GM18511 (cell line): ENCODE data around the gene EML4.
A peak's percentile ranks its signal among the peaks of the same experiment; 100 is the strongest.
"Not testable (repeated sequence)": the region's sequence is repeated elsewhere in the genome, so short reads cannot be mapped to it uniquely, and the experiment has no call there.

Source experiments
- ATAC-seq: cut with Tn5 transposase; IDR thresholded peaks from one replicate; pipeline ENCODE4 v1.9.1; 2021; ENCODE audit warnings: mild to moderate bottlenecking, moderate library complexity; ENCODE audit not compliant: unreplicated experiment

Gene EML4

GRCh38 chr2:42248846-42249245 is 79.7 kb downstream of the EML4 start:
- no peak for ATAC-seq

DNA sequence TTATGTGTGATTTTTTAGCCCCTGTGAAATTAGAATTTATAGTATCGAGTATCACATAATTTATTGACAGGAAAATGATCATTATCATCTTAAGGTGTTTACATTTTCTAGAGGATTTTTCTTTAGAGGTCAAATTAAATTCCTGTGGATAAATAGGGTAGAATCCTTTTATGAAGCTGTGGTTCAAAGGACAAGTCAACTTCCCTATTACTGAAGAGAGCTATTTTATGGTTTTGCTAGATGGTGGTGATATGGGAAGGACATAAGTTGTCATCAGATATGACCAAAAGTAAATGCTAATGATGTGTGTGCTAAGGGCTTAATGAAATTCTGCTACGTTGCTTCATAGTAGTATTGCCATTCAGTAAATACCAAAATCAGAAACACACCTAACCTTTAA is 80.1 kb downstream of the EML4 start:
- no peak for ATAC-seq

DNA sequence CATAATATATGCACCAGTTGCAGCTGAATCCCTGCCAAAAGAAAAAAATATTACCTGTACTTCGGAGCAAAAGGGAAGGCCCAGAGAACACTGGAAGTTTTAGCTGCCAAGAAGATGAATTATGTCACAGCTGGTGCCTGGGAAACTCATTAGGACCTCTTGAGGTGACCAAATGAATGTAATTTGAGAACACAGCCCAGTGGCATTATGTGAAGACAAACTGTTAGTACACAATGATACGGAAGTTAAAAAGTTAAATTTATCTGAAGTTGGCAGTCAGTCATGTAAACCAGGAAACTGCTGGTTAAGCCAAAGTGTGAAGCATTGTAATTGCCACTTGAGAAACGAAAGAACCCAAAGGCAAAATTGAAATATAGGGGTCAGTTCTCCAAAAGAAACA is 80.7 kb downstream of the EML4 start:
- no peak for ATAC-seq

DNA sequence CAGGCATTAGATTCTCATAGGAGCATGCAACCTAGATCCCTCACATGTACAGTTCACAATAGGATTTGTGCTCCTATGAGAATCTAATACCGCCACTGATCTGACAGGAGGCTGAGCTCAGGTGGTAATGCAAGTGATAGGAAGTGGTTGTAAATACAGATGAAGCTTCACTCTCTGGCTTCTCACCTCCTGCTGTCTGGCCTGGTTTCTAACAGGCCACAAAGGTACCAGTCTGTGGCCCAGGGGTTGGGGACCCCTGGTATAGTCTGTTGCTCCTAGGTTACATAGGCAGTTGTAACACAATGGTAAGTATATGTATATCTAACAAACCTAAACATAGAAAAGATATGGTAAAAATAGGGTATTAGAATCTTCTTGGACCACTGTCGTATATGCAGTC is 81.8 kb downstream of the EML4 start:
- ATAC-seq = no peak

DNA sequence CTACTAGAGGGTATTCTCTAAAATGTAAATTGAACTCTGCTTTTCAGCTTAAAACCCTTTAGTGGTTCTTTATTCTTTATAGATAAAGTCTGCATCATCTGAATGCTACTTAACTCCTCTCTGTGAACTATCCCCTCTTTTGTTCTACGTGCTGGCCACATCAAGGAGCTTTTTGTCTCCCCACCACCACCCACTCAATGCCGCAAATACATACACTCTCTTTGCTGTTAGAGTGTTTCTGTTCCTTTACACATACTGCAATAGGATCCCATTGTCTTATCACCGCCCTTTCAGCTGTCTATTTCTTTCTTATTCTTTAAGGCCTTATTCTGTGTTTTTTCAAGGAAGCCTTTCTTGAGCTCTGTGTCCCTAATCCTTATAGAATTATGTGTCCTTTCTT is 83.3 kb downstream of the EML4 start:
- ATAC-seq = no peak

GRCh38 chr2:42254186-42254895 is 85.2 kb downstream of the EML4 start:
- no peak for ATAC-seq

DNA sequence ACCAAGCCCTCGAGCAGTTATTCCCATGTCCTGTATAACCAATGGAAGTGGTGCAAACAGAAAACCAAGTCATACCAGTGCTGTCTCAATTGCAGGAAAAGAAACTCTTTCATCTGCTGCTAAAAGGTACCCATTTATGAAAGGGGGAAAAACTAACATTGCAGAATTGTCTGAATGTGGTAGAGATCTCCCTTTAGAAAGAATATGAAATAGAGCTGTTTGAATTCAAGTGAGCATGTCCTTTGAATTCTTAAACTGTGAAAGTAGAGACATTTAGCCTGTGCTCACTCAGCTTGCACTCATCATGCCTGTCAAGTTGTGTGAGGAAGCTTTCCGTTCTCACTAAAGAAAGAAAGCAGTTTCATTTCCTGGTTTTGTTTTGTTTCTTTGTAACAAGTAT is 87.4 kb downstream of the EML4 start:
- ATAC-seq = peak; percentile 89

DNA sequence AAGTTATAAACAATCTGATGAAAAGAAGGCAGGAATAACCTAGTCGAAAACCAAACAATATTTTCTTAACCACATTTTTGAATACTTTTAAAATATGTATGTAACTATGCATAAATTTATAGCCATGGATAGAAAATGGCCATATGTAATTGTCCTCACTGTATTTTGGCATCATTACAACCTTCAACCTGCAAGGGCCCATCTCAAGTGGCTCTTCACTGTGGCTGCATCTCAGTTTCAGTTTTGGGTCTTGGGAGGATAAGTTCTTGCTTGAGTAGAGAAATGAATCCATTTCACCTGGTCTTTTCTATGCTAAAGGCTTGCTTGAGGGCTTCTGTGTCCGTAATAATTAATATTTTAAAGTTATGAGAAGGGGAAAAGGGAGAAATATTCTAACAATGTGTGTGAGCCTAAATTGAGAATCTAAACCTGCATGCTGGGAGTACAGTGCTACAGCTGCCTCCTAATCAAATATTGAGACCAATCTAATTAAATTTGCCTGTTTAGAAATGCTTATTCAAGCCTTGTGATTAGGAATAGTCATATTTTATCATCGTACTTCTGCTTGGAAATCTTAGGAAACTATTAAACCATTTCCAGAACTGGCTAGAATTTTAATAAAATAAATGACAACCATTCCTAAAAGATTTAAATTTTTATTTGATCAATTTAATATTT is 92.5 kb downstream of the EML4 start:
- no peak for ATAC-seq

- no peak for ATAC-seq
These were observed 97.1 kb downstream of the EML4 start for GRCh38 chr2:42266236-42266635.

- no peak for ATAC-seq
These were observed 98.4 kb downstream of the EML4 start for GRCh38 chr2:42267530-42267929.

- ATAC-seq = no peak
These were observed 99.5 kb downstream of the EML4 start for GRCh38 chr2:42268528-42269151.

DNA sequence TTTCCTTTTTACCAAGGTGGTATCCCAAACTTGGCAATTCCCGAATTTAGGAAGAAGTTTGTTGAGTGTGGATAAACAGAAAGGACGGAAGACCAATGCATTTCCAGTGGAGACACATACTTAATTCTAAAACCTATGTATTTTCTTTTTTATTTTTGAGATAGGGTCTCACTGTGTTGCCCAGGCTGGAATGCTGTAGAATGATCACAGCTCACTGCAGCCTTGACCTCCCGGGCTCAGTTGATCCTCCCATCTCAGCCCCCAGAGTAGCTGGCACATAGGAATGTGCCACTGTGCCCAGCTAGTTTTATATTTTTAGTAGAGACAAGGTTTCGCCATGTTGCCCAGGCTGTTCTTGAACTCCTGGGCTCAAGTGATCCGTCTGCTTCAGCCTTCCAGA is 101.6 kb downstream of the EML4 start:
- no peak for ATAC-seq

DNA sequence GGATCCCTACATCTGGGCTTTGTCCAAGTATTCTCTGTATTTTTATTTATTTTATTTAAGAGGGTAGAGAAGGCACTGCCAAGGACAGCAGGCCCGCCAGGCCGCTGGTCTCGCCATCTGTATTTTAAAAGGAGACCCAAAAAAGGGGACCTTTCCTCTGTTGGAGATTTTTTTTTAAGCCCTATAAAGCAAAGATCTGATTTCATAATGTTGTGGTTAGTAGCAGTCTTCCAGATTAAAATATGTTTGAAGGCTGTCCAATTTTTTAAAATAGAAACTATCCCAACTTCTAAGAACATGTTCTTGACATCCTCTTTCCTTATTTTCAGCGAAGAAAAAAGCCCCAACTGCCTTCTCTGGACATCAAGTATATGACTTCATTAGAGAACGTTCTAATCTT is 102.1 kb downstream of the EML4 start:
- ATAC-seq = not testable (repeated sequence)

- ATAC-seq = no peak
These were observed 105.7 kb downstream of the EML4 start for GRCh38 chr2:42274863-42275262.

DNA sequence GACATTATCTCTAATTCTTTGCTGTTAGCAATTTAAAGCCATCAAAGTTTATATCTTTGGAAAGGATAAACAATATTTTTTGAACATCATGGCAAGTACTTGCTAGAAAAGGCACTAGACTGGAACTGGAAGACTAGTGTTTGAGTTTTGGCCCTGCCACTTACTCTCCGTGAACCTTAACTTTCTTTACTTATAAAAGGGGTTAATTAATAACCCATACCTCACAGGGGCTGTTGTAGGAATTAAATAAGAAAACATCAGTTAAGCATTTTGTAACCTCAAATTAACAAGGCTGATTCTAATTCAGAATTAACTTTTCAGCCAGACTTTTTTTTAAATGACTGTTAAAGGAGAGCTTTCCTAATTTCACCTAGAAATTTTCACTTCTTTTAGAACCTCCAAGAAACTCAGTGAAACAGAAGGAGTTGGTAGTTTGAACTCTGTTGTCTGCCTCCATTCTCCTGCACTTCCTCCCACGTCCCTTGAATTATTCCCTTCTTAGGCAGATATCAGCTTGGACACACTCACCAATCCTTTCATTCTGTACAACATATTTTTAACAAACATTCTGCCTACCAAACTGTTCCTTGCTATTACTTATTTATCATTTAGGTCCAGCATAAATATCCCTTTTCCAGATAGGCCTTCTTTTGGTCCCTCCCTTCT is 112.4 kb downstream of the EML4 start:
- no peak for ATAC-seq

DNA sequence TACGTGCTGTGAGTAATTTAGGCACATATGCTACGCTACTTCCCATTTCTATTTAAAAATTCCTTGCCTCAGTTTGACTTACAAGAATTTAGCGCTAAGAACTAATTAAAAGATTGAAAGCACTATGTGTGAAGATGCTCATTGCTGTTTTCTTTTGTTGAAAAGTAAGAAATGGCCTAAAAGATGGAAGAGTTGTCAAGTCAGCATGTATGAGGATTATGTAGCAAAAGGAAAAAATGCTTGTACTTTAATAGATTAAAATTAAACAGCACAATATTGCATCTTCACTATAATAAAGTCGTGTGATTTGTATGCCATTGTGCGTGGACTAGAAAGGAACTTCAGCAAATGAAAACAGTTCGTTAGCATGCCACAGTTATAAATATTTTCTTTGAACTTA is 114.9 kb downstream of the EML4 start:
- ATAC-seq = no peak

DNA sequence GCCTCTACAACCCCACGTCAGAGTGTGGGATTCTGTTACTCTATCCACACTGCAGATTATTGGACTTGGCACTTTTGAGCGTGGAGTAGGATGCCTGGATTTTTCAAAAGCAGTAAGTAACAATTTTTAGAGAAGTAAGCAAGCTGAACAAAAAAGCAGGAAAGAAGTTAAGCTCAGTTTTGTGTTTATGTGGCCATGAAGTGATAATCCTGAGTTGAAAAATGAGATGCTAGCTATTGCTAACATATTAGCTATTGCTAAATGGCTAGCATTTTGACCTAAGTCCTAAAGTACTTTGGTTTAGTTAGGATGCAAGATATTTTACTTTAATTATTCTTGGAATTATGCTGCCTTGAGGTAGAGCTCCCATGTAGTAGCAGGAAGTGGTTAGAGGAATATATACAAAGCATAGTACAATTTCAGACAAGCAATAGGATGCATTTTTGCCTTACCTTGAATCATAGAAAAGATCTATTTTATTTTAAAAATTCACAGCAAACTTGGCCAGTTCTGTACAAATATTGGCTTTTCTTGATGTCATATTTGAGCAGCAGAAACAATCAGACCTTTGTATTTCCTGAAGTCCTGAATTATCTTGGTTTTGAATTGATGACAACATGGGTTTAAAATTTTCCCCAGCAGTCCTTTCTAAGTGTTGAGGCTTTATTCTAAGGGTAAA is 117.3 kb downstream of the EML4 start:
- no peak for ATAC-seq

- ATAC-seq = no peak
These were observed 119.7 kb downstream of the EML4 start for GRCh38 chr2:42288811-42289210.

- no peak for ATAC-seq
These were observed 120.1 kb downstream of the EML4 start for GRCh38 chr2:42289222-42289621.

DNA sequence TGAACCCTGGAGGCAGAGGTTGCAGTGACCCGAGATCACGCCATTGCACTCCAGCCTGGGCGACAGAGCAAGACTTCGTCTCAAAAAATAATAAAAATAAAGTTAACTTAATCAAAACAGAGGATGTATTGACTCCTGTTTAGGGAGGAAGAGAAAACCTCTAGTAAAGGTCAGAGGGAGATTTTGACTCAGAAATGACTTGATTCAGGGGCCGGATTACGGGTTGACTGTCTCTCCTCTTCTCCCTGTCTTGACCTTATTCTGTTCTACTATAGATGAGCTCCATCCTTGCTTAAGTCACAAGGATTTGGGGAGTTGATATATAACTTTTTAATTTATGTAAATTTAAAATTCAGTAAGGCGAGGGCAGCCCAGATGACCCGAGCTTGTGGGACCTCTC is 120.9 kb downstream of the EML4 start:
- no peak for ATAC-seq

GRCh38 chr2:42293019-42293418 is 123.9 kb downstream of the EML4 start:
- ATAC-seq = no peak
